Measurements from ENCODE around the gene KRT83. TPM values are rescaled to one million over a fixed set of nuclear protein-coding genes. Genes with fewer than 3 reads are reported as not detected.

KRT83 gene
- polyA plus RNA-seq, 3 donors, result not detected

GRCh38 chr12:52360106-52360662, 39.0 kb upstream of the KRT83 start:
- Histone ChIP-seq H3K9ac (ENCODE audit: insufficient read depth, low read length, poor library complexity, severe bottlenecking) (no peak overlapping the region), H2AFZ (ENCODE audit: insufficient read depth, low read depth, low read length, poor library complexity, severe bottlenecking) (no peak overlapping the region), H3K4me1 (ENCODE audit: control insufficient read depth in 1 of 2, insufficient read depth in 2 of 2, low read length in 2 of 2) (no peaks in the 10 kb centered on the region), H3K4me2 (replicated peaks; ENCODE audit: extremely low read depth, low read length, poor library complexity, severe bottlenecking) (no peak overlapping the region), H3K36me3 (replicated peaks in 1 of 2; ENCODE audit: control insufficient read depth in 1 of 2, insufficient read depth in 2 of 2, low read length in 2 of 2) (no peaks in the 10 kb centered on the region), H4K20me1 (ENCODE audit: insufficient read depth, low read length) (no peaks in the 10 kb centered on the region), H3K9me3 (replicated peaks in 1 of 2; ENCODE audit: control insufficient read depth in 1 of 2, insufficient read depth in 1 of 2, low read length in 2 of 2) (no peaks in the 10 kb centered on the region), H3K79me2 (ENCODE audit: insufficient read depth, low read length) (no peaks in the 10 kb centered on the region), H3K27me3 (ENCODE audit: control insufficient read depth in 2 of 2, insufficient read depth in 2 of 2, low read length in 2 of 2) (no peaks in the 10 kb centered on the region), H3K27ac (ENCODE audit: low read depth in 1 of 2, low read length in 2 of 2) (no peak overlapping the region), H3K4me3 (replicated peaks in 1 of 3; ENCODE audit: low read depth in 2 of 3, low read length in 3 of 3) (no peak overlapping the region)
- Mint-ChIP-seq H3K27me3 (ENCODE audit: low read depth in 3 of 3) (peaks cover 0 to 5% (median 3%) of the 10 kb centered on the region in 3 donors), H3K9me3 (no peaks in the 10 kb centered on the region), H3K36me3 (no peaks in the 10 kb centered on the region), H3K4me1 (peaks cover 6% of the 10 kb centered on the region), H3K4me3 (no peak overlapping the region), H3K27ac (no peak overlapping the region)
- no peak for TF ChIP-seq CTCF (IDR thresholded peaks at IDR 0.05)
- DNase-seq, result no peak
- 93% methylated on average over 7 of the region's 7 CpGs for WGBS (ENCODE audit: insufficient coverage)
- intact Hi-C loops (cut with micrococcal nuclease), result no loop called here

- H3K27me3 Mint-ChIP-seq (ENCODE audit: low read depth in 3 of 3), result peaks cover 0 to 5% (median 3%) of the 10 kb centered on the region in 3 donors
- 77% methylated on average over 5 of the region's 5 CpGs for WGBS (ENCODE audit: insufficient coverage)
Measured at GRCh38 chr12:52359621-52360061, 38.4 kb upstream of the KRT83 start.

More at GRCh38 chr12:52359621-52360061, 38.4 kb upstream of the KRT83 start:
- Histone ChIP-seq H3K36me3 (replicated peaks in 1 of 2; ENCODE audit: control insufficient read depth in 1 of 2, insufficient read depth in 2 of 2, low read length in 2 of 2) (no peaks in the 10 kb centered on the region), H3K4me3 (replicated peaks in 1 of 3; ENCODE audit: low read depth in 2 of 3, low read length in 3 of 3) (no peak overlapping the region), H3K27ac (ENCODE audit: low read depth in 1 of 2, low read length in 2 of 2) (no peak overlapping the region), H3K9me3 (replicated peaks in 1 of 2; ENCODE audit: control insufficient read depth in 1 of 2, insufficient read depth in 1 of 2, low read length in 2 of 2) (no peaks in the 10 kb centered on the region), H3K27me3 (ENCODE audit: control insufficient read depth in 2 of 2, insufficient read depth in 2 of 2, low read length in 2 of 2) (no peaks in the 10 kb centered on the region), H3K9ac (ENCODE audit: insufficient read depth, low read length, poor library complexity, severe bottlenecking) (no peak overlapping the region), H3K79me2 (ENCODE audit: insufficient read depth, low read length) (no peaks in the 10 kb centered on the region), H3K4me2 (replicated peaks; ENCODE audit: extremely low read depth, low read length, poor library complexity, severe bottlenecking) (no peak overlapping the region), H4K20me1 (ENCODE audit: insufficient read depth, low read length) (no peaks in the 10 kb centered on the region), H3K4me1 (ENCODE audit: control insufficient read depth in 1 of 2, insufficient read depth in 2 of 2, low read length in 2 of 2) (no peaks in the 10 kb centered on the region), H2AFZ (ENCODE audit: insufficient read depth, low read depth, low read length, poor library complexity, severe bottlenecking) (no peak overlapping the region)
- no peaks in the 10 kb centered on the region for H3K36me3 Mint-ChIP-seq
- H3K4me3 Mint-ChIP-seq, result peak overlapping the region in 1 of 2 donors; percentile 41
- no peak for DNase-seq
- H3K9me3 Mint-ChIP-seq, result no peaks in the 10 kb centered on the region
- no peak overlapping the region for H3K27ac Mint-ChIP-seq
- TF ChIP-seq CTCF (IDR thresholded peaks at IDR 0.05), result no peak
- H3K4me1 Mint-ChIP-seq, result peaks cover 6% of the 10 kb centered on the region
- intact Hi-C loops (cut with micrococcal nuclease), result no loop called here

Data from CD14-positive monocyte (primary cell).